Upper lobe of right lung (tissue), 1 donor: ENCODE results near the gene POU2F3. TPM values are rescaled to one million over a fixed set of nuclear protein-coding genes. Genes with fewer than 3 reads are reported as not detected.

ENCODE experiments used
- ATAC-seq: fragments of 200-7000 bp; cut with Tn5 transposase; one replicate; pipeline ENCODE4 v1.9.1; 2020; ENCODE audit warnings: mild to moderate bottlenecking, moderate library complexity
- DNase-seq: peaks from one replicate; pipeline ENCODE4 v3.0.0-alpha.2; 2020
- H3K27ac ChIP-seq: fragments of 200-600 bp; one replicate; pipeline ENCODE4 v1.8.0; 2022
- H3K27me3 ChIP-seq: fragments of 200-600 bp; one replicate; pipeline ENCODE4 v1.8.0; 2022; ENCODE audit warnings: mild to moderate bottlenecking
- H3K36me3 ChIP-seq: fragments of 200-600 bp; one replicate; pipeline ENCODE4 v1.8.0; 2022
- H3K4me1 ChIP-seq: fragments of 200-600 bp; one replicate; pipeline ENCODE4 v1.8.0; 2022
- H3K4me3 ChIP-seq: fragments of 200-600 bp; one replicate; pipeline ENCODE4 v1.8.0; 2022; ENCODE audit warnings: mild to moderate bottlenecking
- H3K9me3 ChIP-seq: fragments of 200-600 bp; one replicate; pipeline ENCODE4 v1.8.0; 2022
- CTCF ChIP-seq: fragments of 200-600 bp; IDR thresholded peaks from one replicate; pipeline ENCODE4 v1.8.0; 2022; ENCODE audit warnings: antibody characterized with exemption
- intact Hi-C: fragments of 100-400 bp; cut with DNase I; formaldehyde crosslinking; loops from one replicate; pipeline ENCODE4 v1.11.0; 2022
- total RNA-seq: library from RNA; stranded (reverse); fragmentation: NEBNext Ultra II Directional; extraction: Animal tissue kit (Norgen Biotek cat#: 25700); gene quantifications from one replicate; pipeline ENCODE4 v1.2.1, GENCODE V29; 2021
- donor health status: DM: no; HTN: yes; CAD: no; lungs with severe emphysema.

POU2F3 gene
- total RNA-seq, 1 donor from 2014 or later = 3.0 TPM

DNA sequence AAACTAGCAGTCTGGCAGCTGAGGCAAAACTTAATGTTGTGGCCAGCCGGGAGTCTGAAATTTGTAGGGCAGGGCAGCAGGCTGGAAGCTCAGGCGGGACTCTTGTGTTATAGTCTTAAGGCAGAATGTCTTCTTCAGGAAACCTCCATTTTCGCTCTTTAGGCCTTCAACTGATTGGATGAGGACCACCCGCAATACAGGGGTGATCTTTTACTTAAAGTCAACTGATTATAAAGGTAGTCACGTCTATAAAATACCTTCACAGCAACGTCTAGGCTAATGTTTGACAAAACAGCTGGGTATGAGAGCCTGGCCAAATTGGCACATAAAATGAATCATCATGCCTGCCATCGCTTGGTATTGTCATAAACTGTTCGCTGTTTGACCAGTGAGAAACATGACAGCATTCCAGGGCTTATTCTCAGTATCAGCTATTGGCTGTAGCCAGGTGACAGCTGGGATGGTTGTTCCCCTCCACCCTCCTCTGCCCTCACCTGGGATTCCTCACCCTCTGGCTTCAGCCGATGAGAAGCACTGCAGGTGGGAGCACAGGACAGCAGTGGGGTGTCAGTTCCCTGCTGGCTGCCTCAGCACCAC, 6.6 kb upstream of the POU2F3 start:
- no peak overlapping the region for H3K27ac ChIP-seq
- DNase-seq = no peak
- no peak for TF ChIP-seq CTCF
- H3K4me3 ChIP-seq = no peak overlapping the region
- no peak for ATAC-seq
- no peaks in the 10 kb centered on the region for H3K9me3 ChIP-seq
- no peaks in the 10 kb centered on the region for H3K36me3 ChIP-seq
- H3K27me3 ChIP-seq = peaks cover 21% of the 10 kb centered on the region
- intact Hi-C loops = loop anchor here (5.0 kb wide), 1 partner anchor 61 kb away; no protein-coding TSS in a partner anchor
- H3K4me1 ChIP-seq = no peaks in the 10 kb centered on the region

- Histone ChIP-seq H3K4me3 (no peak overlapping the region), H3K27me3 (peaks cover 35% of the 10 kb centered on the region), H3K36me3 (no peaks in the 10 kb centered on the region), H3K27ac (no peak overlapping the region), H3K4me1 (no peaks in the 10 kb centered on the region), H3K9me3 (no peaks in the 10 kb centered on the region)
- DNase-seq (peak; percentile 86), ATAC-seq (peak; percentile 89)
- intact Hi-C loops = no loop called here
- TF ChIP-seq CTCF = peak; percentile 71
Observed at GRCh38 chr11:120235024-120235628, 4.8 kb upstream of the POU2F3 start.

DNA sequence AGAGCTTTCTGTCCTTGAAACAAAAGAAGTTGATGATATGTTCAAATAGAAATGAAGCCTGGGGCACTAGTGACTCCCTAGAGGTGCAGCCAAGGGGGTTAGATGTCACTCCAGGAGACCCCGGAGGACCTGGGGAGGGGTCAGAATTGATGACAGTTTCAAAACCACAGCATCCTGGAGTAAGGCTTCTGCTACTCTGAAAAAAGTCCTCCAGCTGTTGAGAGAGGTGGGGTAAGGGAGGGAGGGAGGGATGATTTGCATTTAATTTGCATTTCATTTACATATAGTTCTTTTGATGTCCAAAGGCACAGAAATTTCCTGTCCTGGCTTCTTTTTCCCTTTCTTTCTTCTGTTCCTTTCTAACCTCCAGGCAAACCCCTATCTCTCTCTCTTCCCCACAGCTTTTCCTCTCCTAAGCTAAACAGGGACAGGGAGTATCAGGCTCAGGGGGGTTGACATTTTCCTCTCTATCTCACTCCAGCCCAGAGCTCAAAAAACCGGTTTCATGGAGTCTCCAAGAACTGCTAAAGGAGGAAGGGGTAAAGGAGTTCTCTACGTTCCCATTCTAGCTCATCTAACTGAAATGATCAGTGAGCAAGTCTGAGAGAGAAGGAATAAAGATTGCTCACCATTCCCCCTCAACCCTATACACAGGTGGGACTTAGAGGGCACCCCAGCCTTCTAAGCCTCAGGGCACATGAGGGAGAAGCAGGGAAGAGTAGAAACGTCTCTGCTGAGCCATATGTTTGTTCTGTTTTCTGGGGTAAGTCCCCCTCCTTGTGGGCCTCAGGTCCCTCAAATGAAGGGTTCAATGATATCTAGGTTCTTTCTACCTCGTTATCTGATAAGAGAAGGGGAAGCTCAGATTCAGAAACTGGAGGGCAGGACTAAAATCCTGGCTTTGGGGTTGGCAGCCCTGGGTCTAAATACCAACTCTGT, 3.5 kb upstream of the POU2F3 start:
- ATAC-seq (no peak), DNase-seq (no peak)
- H3K27ac ChIP-seq = no peak overlapping the region
- no peak overlapping the region for H3K4me3 ChIP-seq
- intact Hi-C loops = no loop called here
- H3K27me3 ChIP-seq = peaks cover 48% of the 10 kb centered on the region
- no peaks in the 10 kb centered on the region for H3K9me3 ChIP-seq
- no peaks in the 10 kb centered on the region for H3K4me1 ChIP-seq
- no peak for TF ChIP-seq CTCF
- no peaks in the 10 kb centered on the region for H3K36me3 ChIP-seq

- no peak for DNase-seq
- ATAC-seq = no peak
- Histone ChIP-seq H3K4me1 (no peaks in the 10 kb centered on the region), H3K4me3 (no peak overlapping the region), H3K27ac (no peak overlapping the region), H3K27me3 (peaks cover 53% of the 10 kb centered on the region), H3K36me3 (no peaks in the 10 kb centered on the region), H3K9me3 (no peaks in the 10 kb centered on the region)
- intact Hi-C loops = no loop called here
- TF ChIP-seq CTCF = no peak
Observed at GRCh38 chr11:120238968-120239620, 846 bp upstream of the POU2F3 start.

DNA sequence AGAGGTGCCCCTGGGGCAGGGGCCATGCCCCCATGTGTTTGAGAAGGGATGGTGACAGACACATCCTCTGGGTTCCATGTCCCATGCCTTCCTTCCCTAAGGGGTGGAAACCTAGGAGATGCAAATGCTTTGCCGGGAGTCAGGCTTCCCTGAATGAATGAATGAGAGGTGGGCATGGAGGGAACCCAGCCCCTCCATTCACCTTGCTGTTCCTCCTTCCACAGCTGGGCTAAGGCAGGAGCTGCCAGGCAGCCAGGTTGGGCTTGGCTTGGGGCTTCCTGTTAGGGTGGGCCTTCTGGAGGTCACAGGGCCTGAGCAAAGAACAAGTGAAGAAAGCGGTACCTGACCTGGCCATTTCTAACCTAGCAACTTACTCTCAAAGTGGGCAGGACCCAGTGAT, 926 bp downstream of the POU2F3 start:
- Histone ChIP-seq H3K27me3 (peaks cover 44% of the 10 kb centered on the region), H3K4me1 (no peaks in the 10 kb centered on the region), H3K36me3 (no peaks in the 10 kb centered on the region), H3K4me3 (no peak overlapping the region), H3K9me3 (no peaks in the 10 kb centered on the region), H3K27ac (no peak overlapping the region)
- ATAC-seq (no peak), DNase-seq (no peak)
- no peak for TF ChIP-seq CTCF
- intact Hi-C loops = no loop called here
